Ovary (tissue), 3 donors: ENCODE measurements around the gene CMTM4.

Experiments
- EP300 ChIP-seq: sonication (generic); formaldehyde crosslinking; IDR thresholded peaks from one replicate; pipeline ENCODE4 v1.6.1; 2017; ENCODE audit warnings: antibody characterized with exemption
- TF ChIP-seq, protein P1 (sequence below), 3 donors: fragments of 450-650 bp in 2 of 3; fragments of 200-600 bp in 1 of 3; IDR thresholded peaks; one replicate each; pipeline versions ENCODE4 v1.5.1 to v1.8.0; 2016 to 2022; ENCODE audit warnings: antibody characterized with exemption in 3 of 3, mild to moderate bottlenecking in 1 of 3
- donor health status: DM: no; HTN: no; CAD: no.

- TF ChIP-seq, protein P1, sequence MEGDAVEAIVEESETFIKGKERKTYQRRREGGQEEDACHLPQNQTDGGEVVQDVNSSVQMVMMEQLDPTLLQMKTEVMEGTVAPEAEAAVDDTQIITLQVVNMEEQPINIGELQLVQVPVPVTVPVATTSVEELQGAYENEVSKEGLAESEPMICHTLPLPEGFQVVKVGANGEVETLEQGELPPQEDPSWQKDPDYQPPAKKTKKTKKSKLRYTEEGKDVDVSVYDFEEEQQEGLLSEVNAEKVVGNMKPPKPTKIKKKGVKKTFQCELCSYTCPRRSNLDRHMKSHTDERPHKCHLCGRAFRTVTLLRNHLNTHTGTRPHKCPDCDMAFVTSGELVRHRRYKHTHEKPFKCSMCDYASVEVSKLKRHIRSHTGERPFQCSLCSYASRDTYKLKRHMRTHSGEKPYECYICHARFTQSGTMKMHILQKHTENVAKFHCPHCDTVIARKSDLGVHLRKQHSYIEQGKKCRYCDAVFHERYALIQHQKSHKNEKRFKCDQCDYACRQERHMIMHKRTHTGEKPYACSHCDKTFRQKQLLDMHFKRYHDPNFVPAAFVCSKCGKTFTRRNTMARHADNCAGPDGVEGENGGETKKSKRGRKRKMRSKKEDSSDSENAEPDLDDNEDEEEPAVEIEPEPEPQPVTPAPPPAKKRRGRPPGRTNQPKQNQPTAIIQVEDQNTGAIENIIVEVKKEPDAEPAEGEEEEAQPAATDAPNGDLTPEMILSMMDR (IDR thresholded peaks at IDR 0.05), result no peak
- TF ChIP-seq EP300, result no peak
Measured at GRCh38 chr16:66712512-66712911, 16.0 kb upstream of the CMTM4 start.
